ENCODE measurements around the gene THADA.
"Not testable (repeated sequence)": the region's sequence is repeated elsewhere in the genome, so short reads cannot be mapped to it uniquely, and the experiment has no call there.

The THADA gene

GRCh38 chr2:43537137-43537536, 58.7 kb downstream of the THADA start:
- H3K27ac ChIP-seq (replicated peaks) = peak overlapping the region; percentile 6

GRCh38 chr2:43534569-43534968, 61.3 kb downstream of the THADA start:
- no peak for DNase-seq (ENCODE audit: low read depth in 1 of 2, low spot score in 1 of 2)
- Histone ChIP-seq H3K27me3 (ENCODE audit: insufficient read depth, poor library complexity, severe bottlenecking) (no peaks in the 10 kb centered on the region), H3K4me3 (replicated peaks; ENCODE audit: insufficient read depth, low read length) (no peak overlapping the region), H3K27ac (replicated peaks) (no peak overlapping the region)
- TF ChIP-seq CTCF (IDR thresholded peaks at IDR 0.05; ENCODE audit: insufficient read depth, low read length) (no peak), POLR2AphosphoS5 (IDR thresholded peaks at IDR 0.05; ENCODE audit: low read depth) (no peak), REST (IDR thresholded peaks at IDR 0.05; ENCODE audit: insufficient replicate concordance, low read depth) (no peak), GABPA (IDR thresholded peaks at IDR 0.05; ENCODE audit: low read depth) (no peak)

More at GRCh38 chr2:43537137-43537536, 58.7 kb downstream of the THADA start:
- H3K4me3 ChIP-seq (replicated peaks; ENCODE audit: insufficient read depth, low read length) = no peak overlapping the region
- DNase-seq (ENCODE audit: low read depth in 1 of 2, low spot score in 1 of 2) = peak in 1 of 2 experiments; percentile 48
- no peak for TF ChIP-seq REST (IDR thresholded peaks at IDR 0.05; ENCODE audit: insufficient replicate concordance, low read depth)
- TF ChIP-seq SPI1 (IDR thresholded peaks at IDR 0.05; ENCODE audit: borderline replicate concordance, low read depth) = peak; percentile 62; the same call in 1 of the 2 replicates
- no peaks in the 10 kb centered on the region for H3K27me3 ChIP-seq (ENCODE audit: insufficient read depth, poor library complexity, severe bottlenecking)

- not testable (repeated sequence) for H3K27me3 ChIP-seq (ENCODE audit: insufficient read depth, poor library complexity, severe bottlenecking); H3K27ac ChIP-seq (replicated peaks); DNase-seq (ENCODE audit: low read depth in 1 of 2, low spot score in 1 of 2); H3K4me3 ChIP-seq (replicated peaks; ENCODE audit: insufficient read depth, low read length)
These were observed 63.3 kb downstream of the THADA start for GRCh38 chr2:43532572-43532971.

GRCh38 chr2:43531251-43531650, 64.6 kb downstream of the THADA start:
- no peaks in the 10 kb centered on the region for H3K27me3 ChIP-seq (ENCODE audit: insufficient read depth, poor library complexity, severe bottlenecking)
- no peak for TF ChIP-seq GABPA (IDR thresholded peaks at IDR 0.05; ENCODE audit: low read depth)
- no peak for TF ChIP-seq SPI1 (IDR thresholded peaks at IDR 0.05; ENCODE audit: borderline replicate concordance, low read depth)
- TF ChIP-seq CTCF (IDR thresholded peaks at IDR 0.05; ENCODE audit: insufficient read depth, low read length) = no peak
- no peak for TF ChIP-seq REST (IDR thresholded peaks at IDR 0.05; ENCODE audit: insufficient replicate concordance, low read depth)
- TF ChIP-seq POLR2AphosphoS5 (IDR thresholded peaks at IDR 0.05; ENCODE audit: low read depth) = no peak
- no peak overlapping the region for H3K27ac ChIP-seq (replicated peaks)
- no peak for DNase-seq (ENCODE audit: low read depth in 1 of 2, low spot score in 1 of 2)
- no peak overlapping the region for H3K4me3 ChIP-seq (replicated peaks; ENCODE audit: insufficient read depth, low read length)

All from HL-60 (cell line).